AG09319 (cell line): ENCODE results near the gene WDR55.
A peak's percentile ranks its signal among the peaks of the same experiment; 100 is the strongest.

Experiments
- DNase-seq: peaks from one replicate; pipeline ENCODE4 v3.0.0-alpha.2; 2010; ENCODE audit warnings: low read depth; ENCODE audit errors: extremely low read depth
- TF ChIP-seq, protein P1 (sequence below): IDR thresholded peaks from 2 replicates; pipeline ENCODE4 v1.5.1; 2011; ENCODE audit warnings: low read depth, mild to moderate bottlenecking, inconsistent platforms, low read length, moderate library complexity

WDR55 gene

DNA sequence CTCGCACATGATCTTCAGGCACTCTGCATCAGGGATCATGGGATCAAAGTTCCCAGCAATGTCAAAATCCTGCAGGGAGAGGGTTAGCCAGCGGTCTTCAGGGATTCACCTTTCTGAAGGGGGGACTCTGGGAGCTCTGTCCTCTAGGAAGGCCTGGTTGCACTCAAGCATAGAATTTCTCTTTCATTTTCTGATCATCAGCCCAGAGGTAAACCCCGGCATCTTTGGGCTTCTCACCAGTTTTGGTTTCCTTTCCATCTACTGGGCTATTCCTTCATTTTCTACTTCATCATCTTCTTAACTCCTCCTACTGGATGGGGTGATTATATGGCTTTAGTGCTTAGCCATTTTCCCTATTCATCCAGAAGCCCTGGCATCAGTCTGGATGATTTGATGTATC lies 13.2 kb downstream of the WDR55 start:
- TF ChIP-seq, protein P1, sequence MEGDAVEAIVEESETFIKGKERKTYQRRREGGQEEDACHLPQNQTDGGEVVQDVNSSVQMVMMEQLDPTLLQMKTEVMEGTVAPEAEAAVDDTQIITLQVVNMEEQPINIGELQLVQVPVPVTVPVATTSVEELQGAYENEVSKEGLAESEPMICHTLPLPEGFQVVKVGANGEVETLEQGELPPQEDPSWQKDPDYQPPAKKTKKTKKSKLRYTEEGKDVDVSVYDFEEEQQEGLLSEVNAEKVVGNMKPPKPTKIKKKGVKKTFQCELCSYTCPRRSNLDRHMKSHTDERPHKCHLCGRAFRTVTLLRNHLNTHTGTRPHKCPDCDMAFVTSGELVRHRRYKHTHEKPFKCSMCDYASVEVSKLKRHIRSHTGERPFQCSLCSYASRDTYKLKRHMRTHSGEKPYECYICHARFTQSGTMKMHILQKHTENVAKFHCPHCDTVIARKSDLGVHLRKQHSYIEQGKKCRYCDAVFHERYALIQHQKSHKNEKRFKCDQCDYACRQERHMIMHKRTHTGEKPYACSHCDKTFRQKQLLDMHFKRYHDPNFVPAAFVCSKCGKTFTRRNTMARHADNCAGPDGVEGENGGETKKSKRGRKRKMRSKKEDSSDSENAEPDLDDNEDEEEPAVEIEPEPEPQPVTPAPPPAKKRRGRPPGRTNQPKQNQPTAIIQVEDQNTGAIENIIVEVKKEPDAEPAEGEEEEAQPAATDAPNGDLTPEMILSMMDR, result no peak
- no peak for DNase-seq

DNA sequence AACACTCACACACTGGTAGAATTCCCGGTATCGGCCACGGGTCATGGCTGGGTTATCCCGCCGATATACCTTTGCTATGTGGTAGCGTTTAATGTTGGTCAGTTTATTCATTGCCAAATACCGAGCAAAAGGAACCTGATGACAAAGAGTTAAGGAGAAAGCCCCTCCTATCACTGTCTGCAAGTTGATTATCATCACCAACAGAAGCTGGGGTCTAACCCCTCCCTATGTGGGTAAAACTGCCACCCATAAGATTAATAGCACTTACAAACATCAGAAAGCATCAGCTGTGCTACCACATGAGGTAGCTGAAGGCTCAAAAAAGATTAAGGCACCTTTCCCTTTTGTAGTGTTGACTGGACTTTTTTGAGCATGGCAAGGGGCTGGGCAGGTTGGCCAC lies 14.3 kb downstream of the WDR55 start:
- DNase-seq, result no peak
- TF ChIP-seq, protein P1, result no peak

DNA sequence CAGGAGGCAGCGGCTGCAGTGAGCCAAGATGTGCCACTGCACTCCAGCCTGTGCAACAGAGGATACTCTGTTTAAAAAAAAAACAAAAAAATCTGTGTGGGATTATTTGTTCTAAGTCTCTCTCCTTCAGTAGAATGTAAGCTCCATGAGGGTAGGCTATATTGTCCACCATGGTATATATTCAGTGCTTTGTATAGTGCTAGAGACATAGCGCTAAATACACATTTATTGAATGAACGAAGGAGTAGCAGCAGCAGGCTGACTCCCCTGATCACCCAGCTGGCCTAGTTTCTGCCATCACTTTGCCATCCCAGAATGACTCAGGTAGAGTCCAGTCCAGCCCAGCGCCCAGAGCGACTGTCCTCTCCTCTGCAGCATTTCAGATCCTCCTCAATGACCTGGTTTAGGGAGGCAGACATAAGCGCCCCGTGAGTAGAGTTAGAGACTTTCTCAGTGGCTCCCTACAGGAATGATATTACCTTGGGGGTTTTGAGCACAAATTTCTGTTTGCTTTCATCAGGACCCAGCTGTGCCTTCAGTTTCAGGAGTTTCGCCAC lies 25.8 kb downstream of the WDR55 start:
- TF ChIP-seq, protein P1, result no peak
- no peak for DNase-seq

DNA sequence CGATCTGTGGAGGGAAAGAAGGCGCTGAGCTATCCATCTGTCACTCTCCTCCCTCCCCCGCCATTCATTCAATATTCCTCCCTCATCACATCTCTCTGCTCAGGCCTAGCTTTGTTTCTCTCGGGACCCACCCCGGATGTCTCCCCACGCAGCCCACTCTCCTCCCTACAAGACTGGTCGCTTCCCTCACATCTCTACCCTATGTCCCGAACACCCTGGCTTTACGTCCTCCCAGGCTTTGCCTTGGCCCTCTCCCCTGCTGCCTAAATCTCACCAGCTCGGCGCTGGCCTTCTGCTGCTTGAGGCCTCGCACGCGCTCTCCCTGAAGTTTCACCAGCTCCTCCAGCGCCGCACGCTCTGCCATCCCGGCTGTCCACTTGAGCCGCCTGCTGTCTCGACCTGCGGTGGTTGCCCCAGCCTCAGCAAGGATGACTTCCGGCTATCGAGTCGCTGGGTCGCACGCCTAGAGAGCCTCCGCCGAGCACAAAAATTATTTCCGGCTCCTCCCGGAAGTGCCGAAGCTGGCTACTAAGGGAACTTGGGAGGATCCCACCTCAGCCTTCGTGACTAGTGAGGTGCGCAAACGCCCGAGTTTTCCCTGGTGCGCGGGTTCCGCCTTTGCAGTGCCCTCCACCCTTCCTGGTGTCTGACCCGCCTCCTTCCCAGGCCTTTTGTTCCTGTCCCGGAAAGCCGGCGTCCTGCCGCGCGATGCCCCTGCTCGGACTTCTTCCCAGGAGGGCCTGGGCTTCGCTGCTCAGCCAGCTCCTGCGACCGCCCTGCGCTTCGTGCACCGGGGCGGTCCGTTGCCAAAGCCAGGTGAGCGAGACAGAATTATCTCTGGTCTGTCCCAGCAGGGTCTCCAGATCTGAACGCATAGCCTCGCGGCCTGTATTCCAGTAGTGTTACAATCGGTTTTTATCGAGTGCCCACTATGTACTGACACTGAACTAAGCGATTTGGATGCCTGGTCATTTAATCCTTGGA lies 26.5 kb downstream of the WDR55 start, which contains the start of the genes HARS1 and HARS2:
Gene HARS1 (minus strand): TSS at position 430 of the 984 bp plus-strand sequence. CDS start 66 bp downstream, at position 364.
Gene HARS2 (plus strand): TSS at position 515 of the 984 bp plus-strand sequence. CDS start 194 bp downstream, at position 709.
- TF ChIP-seq, protein P1, result peak; percentile 17
- DNase-seq, result peak; percentile 86

DNA sequence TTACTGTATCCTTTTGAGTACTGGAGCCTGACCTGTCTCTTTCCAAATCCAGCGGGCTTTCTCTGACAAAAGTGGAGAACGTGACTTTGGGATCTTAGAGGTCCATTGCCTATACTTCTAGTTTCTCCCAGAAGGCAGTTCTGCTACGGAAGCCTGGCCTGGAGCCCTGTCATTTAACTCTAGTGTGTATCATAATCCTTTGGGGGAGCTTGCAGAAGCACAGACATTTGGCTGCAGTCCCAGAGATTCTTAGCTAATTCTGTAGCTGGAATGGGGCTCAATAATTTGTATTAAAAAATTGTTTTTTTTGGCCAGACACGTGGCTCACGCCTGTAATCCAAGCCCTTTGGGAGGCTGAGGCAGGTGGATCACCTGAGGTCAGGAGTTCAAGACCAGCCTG lies 29.6 kb downstream of the WDR55 start:
- DNase-seq, result no peak
- TF ChIP-seq, protein P1, result no peak

DNA sequence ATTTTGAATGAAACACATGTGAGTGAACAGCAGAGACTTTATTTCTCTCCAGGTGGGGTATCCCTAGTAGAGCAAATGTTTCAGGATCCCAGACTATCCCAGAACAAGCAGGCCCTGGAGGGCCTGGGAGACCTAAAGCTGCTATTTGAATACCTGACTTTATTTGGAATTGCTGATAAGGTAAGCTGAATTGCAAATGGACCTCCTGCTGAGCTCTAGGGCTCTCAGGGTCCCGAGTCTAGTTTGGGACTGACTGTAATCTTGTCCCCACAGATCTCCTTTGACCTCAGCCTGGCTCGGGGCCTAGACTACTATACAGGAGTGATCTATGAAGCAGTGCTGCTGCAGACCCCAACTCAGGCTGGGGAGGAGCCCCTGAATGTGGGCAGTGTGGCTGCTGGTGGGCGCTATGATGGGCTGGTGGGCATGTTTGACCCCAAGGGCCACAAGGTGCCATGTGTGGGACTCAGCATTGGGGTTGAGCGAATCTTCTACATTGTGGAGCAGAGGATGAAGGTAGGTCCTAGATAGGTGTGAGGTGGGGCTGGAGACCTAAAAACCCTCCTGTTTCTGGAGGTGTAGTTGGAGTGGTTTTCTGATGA lies 32.3 kb downstream of the WDR55 start:
- DNase-seq, result no peak
- TF ChIP-seq, protein P1, result no peak
